Neural cell (in vitro differentiated cells): ENCODE results near the gene LAYN.

Experiments
- CTCF ChIP-seq: fragments of 450-650 bp; IDR thresholded peaks from 2 replicates; pipeline ENCODE4 v1.5.1; 2014; ENCODE audit warnings: antibody characterized with exemption, mild to moderate bottlenecking, moderate library complexity; ENCODE audit not compliant: poor library complexity, severe bottlenecking
- MXI1 ChIP-seq: fragments of 450-650 bp; conservative IDR thresholded peaks from 2 replicates; pipeline ENCODE4 v1.6.1; 2014; ENCODE audit warnings: antibody characterized with exemption, mild to moderate bottlenecking; ENCODE audit not compliant: poor library complexity, severe bottlenecking
- REST ChIP-seq: IDR thresholded peaks from 2 replicates; pipeline ENCODE4 v1.6.1; 2012; ENCODE audit warnings: borderline replicate concordance
- TAF1 ChIP-seq: IDR thresholded peaks from 2 replicates; pipeline ENCODE4 v1.6.1; 2012; ENCODE audit warnings: low read depth

DNA sequence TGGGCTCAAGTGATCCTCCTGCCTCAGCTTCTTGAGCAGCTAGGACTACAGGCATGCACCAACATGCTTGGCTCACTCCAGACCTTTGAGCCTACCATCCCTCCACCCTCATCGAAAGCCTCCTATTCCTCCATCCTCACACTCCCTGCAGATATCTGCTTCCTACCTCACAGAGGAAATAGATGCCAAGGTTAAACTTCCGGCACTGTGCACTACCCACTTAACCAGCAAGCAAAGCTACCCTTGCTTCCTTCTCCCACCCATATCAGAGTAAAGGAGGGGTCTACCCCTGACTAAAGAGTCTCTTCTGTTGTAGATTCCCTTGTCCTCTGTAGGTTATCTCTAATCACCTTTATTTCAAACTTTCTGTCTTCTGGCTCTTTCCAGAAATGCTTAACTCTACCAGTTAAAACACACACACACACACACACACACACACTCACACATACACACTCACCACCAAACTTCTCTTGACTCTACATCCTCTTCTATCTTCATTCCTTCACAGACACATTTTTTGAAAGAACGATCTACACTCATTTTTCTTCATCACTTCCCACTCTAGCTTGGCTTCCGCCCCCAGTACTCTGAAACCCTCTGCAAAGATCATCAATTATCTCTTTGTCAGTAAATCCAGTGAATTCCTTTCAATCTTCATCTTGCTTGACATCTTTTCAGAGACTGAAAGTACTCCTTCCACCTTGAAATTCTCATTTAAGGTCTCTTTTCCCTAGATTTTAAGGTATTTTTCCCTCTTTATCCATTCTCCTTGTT is 50.9 kb downstream of the LAYN start:
- TF ChIP-seq CTCF (no peak), TAF1 (no peak), MXI1 (no peak), REST (no peak)
